KMS-11 (cell line): ENCODE results near the gene C15orf61.

Source experiments
- H2AFZ ChIP-seq: fragments of 200-600 bp; sonication (generic); 2 replicates; pipeline ENCODE4 v1.6.1; 2016; ENCODE audit warnings: antibody characterized with exemption, mixed run types, low read depth
- H3K27ac ChIP-seq: fragments of 200-600 bp; sonication (generic); 2 replicates; pipeline ENCODE4 v1.6.1; 2016; ENCODE audit warnings: mild to moderate bottlenecking, mixed run types
- H3K27me3 ChIP-seq: fragments of 200-600 bp; sonication (generic); 2 replicates; pipeline ENCODE4 v1.6.1; 2017; ENCODE audit warnings: mild to moderate bottlenecking, low read depth, mixed run types, moderate library complexity; ENCODE audit not compliant: insufficient read depth
- H3K36me3 ChIP-seq: fragments of 200-600 bp; sonication (generic); 2 replicates; pipeline ENCODE4 v1.6.1; 2017; ENCODE audit warnings: mild to moderate bottlenecking, mixed run types; ENCODE audit not compliant: insufficient read depth
- H3K4me1 ChIP-seq: fragments of 200-600 bp; sonication (generic); 2 replicates; pipeline ENCODE4 v1.6.1; 2016; ENCODE audit warnings: mild to moderate bottlenecking, low read depth, mixed run types; ENCODE audit not compliant: poor library complexity, severe bottlenecking
- H3K4me2 ChIP-seq: fragments of 200-600 bp; sonication (generic); 2 replicates; pipeline ENCODE4 v1.7.0; 2016; ENCODE audit warnings: mild to moderate bottlenecking, mixed run types
- H3K4me3 ChIP-seq: fragments of 200-600 bp; sonication (generic); IDR thresholded peaks from 2 replicates; pipeline ENCODE4 v1.6.1; 2017; ENCODE audit warnings: low read depth, low read length, mixed read lengths; ENCODE audit not compliant: insufficient read depth
- H3K79me2 ChIP-seq: fragments of 200-600 bp; sonication (generic); 2 replicates; pipeline ENCODE4 v1.6.1; 2016; ENCODE audit warnings: low read depth, mixed run types; ENCODE audit not compliant: insufficient read depth
- H3K9ac ChIP-seq: fragments of 200-600 bp; sonication (generic); 2 replicates; pipeline ENCODE4 v1.6.1; 2016; ENCODE audit warnings: mild to moderate bottlenecking, mixed run types
- H4K20me1 ChIP-seq: fragments of 200-600 bp; sonication (generic); 2 replicates; pipeline ENCODE4 v1.6.1; 2016; ENCODE audit warnings: mild to moderate bottlenecking, mixed run types; ENCODE audit not compliant: insufficient read depth
- TF ChIP-seq, protein P1 (sequence below): fragments of 200-600 bp; sonication (generic); conservative IDR thresholded peaks from 2 replicates; pipeline ENCODE4 v1.6.1; 2017; ENCODE audit warnings: low read depth, mild to moderate bottlenecking, antibody characterized with exemption, low read length, moderate library complexity, mixed read lengths

C15orf61 gene

DNA sequence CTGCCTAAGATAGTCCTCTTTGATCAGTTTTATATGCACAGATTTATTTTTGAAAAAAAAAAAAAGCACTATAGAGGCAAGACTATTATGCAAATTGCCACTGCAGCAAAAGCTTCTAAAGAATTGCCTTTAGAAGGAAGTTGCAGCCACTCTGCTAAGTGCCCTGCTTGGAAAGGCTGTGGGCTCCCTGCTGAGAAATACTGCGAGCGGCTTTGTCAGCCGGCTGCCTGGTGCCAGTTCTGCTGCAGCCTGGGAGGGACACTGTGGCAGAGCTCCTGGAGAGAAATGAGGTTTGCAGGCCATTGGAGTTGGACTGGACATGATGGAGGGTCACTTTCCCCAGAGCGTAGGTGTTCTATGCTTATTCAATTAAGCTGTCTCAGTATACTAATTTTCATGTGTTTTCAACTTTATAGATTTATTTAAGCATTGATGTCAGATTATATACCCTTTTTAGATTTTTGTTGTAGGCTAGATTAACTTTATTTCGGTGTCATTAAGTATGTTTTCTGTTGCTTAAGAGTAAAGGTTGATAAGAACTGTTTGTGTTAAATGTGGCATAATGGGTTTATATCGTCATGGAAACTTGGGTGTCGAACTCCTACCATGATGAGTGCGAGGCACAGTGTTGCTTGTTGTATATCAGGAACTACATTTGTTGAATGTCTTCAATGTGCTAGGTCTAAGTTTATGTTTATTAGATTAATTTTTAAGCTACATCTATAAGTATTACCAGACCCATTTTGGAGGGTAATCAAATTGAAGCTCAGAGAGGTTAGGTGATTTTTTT, 28.1 kb downstream of the C15orf61 start:
- Histone ChIP-seq H3K4me2 (no peak overlapping the region), H3K27me3 (no peaks in the 10 kb centered on the region), H4K20me1 (no peaks in the 10 kb centered on the region), H3K27ac (no peak overlapping the region), H3K4me1 (no peaks in the 10 kb centered on the region), H3K9ac (no peak overlapping the region), H3K79me2 (no peaks in the 10 kb centered on the region), H3K4me3 (no peak overlapping the region), H2AFZ (no peak overlapping the region), H3K36me3 (no peaks in the 10 kb centered on the region)
- TF ChIP-seq, protein P1, sequence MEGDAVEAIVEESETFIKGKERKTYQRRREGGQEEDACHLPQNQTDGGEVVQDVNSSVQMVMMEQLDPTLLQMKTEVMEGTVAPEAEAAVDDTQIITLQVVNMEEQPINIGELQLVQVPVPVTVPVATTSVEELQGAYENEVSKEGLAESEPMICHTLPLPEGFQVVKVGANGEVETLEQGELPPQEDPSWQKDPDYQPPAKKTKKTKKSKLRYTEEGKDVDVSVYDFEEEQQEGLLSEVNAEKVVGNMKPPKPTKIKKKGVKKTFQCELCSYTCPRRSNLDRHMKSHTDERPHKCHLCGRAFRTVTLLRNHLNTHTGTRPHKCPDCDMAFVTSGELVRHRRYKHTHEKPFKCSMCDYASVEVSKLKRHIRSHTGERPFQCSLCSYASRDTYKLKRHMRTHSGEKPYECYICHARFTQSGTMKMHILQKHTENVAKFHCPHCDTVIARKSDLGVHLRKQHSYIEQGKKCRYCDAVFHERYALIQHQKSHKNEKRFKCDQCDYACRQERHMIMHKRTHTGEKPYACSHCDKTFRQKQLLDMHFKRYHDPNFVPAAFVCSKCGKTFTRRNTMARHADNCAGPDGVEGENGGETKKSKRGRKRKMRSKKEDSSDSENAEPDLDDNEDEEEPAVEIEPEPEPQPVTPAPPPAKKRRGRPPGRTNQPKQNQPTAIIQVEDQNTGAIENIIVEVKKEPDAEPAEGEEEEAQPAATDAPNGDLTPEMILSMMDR, result no peak

DNA sequence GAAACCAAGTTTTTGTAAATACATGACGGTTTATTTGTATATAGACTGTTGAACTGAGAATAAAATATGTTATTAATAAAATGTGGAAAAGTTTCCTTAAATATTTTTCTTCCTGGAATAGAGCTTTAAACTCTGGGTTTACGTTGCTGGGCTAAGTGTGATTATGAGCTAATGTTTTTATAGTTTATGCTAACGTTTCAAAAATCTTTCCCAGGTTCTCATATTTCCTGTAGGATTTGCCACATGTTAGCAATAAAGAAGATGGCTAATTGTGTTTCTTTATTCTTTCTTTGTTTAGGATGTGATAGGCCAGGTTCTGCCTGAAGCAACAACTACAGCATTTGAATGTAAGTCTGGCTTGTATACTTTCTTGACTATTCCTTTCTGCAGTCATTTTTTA, 28.8 kb downstream of the C15orf61 start:
- Histone ChIP-seq H3K27me3 (no peaks in the 10 kb centered on the region), H3K9ac (no peak overlapping the region), H3K27ac (no peak overlapping the region)

DNA sequence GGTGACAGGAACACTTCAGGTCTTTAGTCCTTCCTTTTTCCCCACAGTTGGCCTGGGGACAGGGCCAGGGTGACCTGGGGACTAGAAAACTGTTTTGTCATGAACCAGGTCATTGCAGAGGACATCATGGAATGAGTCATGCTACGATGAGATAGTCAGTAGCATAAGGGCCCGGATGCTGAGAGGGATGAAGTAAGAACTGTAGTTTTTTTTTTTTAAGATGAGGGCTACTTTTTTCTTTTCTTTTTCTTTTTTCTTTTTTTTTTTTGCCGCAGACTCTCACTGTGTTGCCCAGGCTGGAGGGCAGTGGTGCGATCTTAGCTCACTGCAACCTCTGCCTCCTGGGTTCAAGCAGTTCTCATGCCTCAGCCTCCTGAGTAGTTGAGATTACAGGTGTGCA, 29.6 kb downstream of the C15orf61 start:
- no peak overlapping the region for H3K4me2 ChIP-seq
- no peaks in the 10 kb centered on the region for H3K27me3 ChIP-seq
- no peak overlapping the region for H3K27ac ChIP-seq
- no peak overlapping the region for H2AFZ ChIP-seq
- H4K20me1 ChIP-seq, result no peaks in the 10 kb centered on the region
- no peak overlapping the region for H3K4me3 ChIP-seq
- H3K36me3 ChIP-seq, result no peaks in the 10 kb centered on the region
- H3K79me2 ChIP-seq, result no peaks in the 10 kb centered on the region
- H3K4me1 ChIP-seq, result no peaks in the 10 kb centered on the region
- H3K9ac ChIP-seq, result no peak overlapping the region
- TF ChIP-seq, protein P1, result no peak

More for the DNA sequence above, 28.8 kb downstream of the C15orf61 start:
- H3K79me2 ChIP-seq, result no peaks in the 10 kb centered on the region
- no peak overlapping the region for H3K4me3 ChIP-seq
- H3K36me3 ChIP-seq, result no peaks in the 10 kb centered on the region
- H4K20me1 ChIP-seq, result no peaks in the 10 kb centered on the region
- TF ChIP-seq, protein P1, result no peak
- no peaks in the 10 kb centered on the region for H3K4me1 ChIP-seq
- H2AFZ ChIP-seq, result no peak overlapping the region
- H3K4me2 ChIP-seq, result no peak overlapping the region

DNA sequence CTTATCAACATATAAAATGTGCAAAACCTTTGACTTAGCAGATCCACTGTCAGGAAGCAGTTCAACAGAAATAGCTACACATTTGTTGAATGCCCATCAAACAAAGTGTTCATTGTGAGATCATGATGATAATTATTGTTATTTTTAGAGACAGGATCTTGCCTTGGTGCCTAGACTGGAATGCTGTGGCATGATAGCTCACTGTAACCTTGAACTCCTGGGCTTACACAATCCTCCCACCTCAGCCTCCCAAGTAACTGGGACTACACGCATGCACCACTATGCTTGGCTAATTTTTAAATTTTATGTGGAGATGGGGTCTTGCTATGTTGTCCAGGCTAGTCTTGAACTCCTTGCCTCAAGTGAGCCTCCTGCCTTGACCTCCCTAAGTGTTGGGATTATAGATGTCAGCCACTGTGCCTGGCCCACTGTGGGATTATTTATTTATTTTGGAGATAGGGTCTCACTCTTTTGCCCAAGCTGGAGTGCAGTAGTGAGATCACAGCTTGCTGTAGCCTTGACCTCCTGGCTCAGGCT, 30.3 kb downstream of the C15orf61 start:
- H3K27ac ChIP-seq, result no peak overlapping the region
- no peaks in the 10 kb centered on the region for H3K27me3 ChIP-seq
- H3K4me2 ChIP-seq, result no peak overlapping the region
- H3K9ac ChIP-seq, result no peak overlapping the region
- H3K4me3 ChIP-seq, result no peak overlapping the region
- TF ChIP-seq, protein P1, result no peak
- H3K79me2 ChIP-seq, result no peaks in the 10 kb centered on the region
- H4K20me1 ChIP-seq, result no peaks in the 10 kb centered on the region
- H2AFZ ChIP-seq, result no peak overlapping the region
- no peaks in the 10 kb centered on the region for H3K4me1 ChIP-seq
- H3K36me3 ChIP-seq, result no peaks in the 10 kb centered on the region
